HuH-7 (cell line): Measurements from ENCODE around the gene SELENOP.
A peak's percentile ranks its signal among the peaks of the same experiment; 100 is the strongest.

Experiments used
- DNase-seq: peaks from one replicate; pipeline ENCODE4 v3.0.0; 2011; ENCODE audit warnings: low spot score

SELENOP gene

GRCh38 chr5:42798284-42799240 lies 13.1 kb downstream of the SELENOP start:
- DNase-seq, result no peak

GRCh38 chr5:42791151-42791550 lies 20.5 kb downstream of the SELENOP start:
- no peak for DNase-seq

- no peak for DNase-seq
Observed at GRCh38 chr5:42787845-42788244, 23.8 kb downstream of the SELENOP start.

- no peak for DNase-seq
Observed at GRCh38 chr5:42787073-42787472, 24.6 kb downstream of the SELENOP start.

GRCh38 chr5:42785756-42786155 lies 25.9 kb downstream of the SELENOP start:
- DNase-seq, result no peak

- no peak for DNase-seq
Observed at GRCh38 chr5:42784132-42784531, 27.6 kb downstream of the SELENOP start.

- no peak for DNase-seq
Observed at GRCh38 chr5:42781584-42781983, 30.1 kb downstream of the SELENOP start.

GRCh38 chr5:42779083-42779482 lies 32.6 kb downstream of the SELENOP start:
- DNase-seq, result no peak

- no peak for DNase-seq
Observed at GRCh38 chr5:42772265-42772993, 39.3 kb downstream of the SELENOP start.

- no peak for DNase-seq
Observed at GRCh38 chr5:42770003-42770402, 41.7 kb downstream of the SELENOP start.

- peak; percentile 19 for DNase-seq
Observed at GRCh38 chr5:42768106-42768504, 43.6 kb downstream of the SELENOP start.

GRCh38 chr5:42767491-42768105 lies 44.1 kb downstream of the SELENOP start:
- DNase-seq, result peak; percentile 27

- DNase-seq, result no peak
Observed at GRCh38 chr5:42761791-42762190, 49.9 kb downstream of the SELENOP start.

GRCh38 chr5:42760426-42760825 lies 51.3 kb downstream of the SELENOP start:
- no peak for DNase-seq

- no peak for DNase-seq
Observed at GRCh38 chr5:42759456-42759855, 52.2 kb downstream of the SELENOP start.

- no peak for DNase-seq
Observed at GRCh38 chr5:42756606-42757601, 54.8 kb downstream of the SELENOP start, which contains the start of gene CCDC152. Gene CCDC152 (plus strand): TSS chr5:42756818. CDS start chr5:42759122, 2,304 bp downstream.

- DNase-seq, result no peak
Observed at GRCh38 chr5:42753099-42753498, 58.6 kb downstream of the SELENOP start.

- no peak for DNase-seq
Observed at GRCh38 chr5:42751044-42751443, 60.6 kb downstream of the SELENOP start.

- DNase-seq, result no peak
Observed at GRCh38 chr5:42750507-42750906, 61.2 kb downstream of the SELENOP start.
